SKM-1 treated with dmso at 0.1 percent for 144 hours (cell line): ENCODE measurements around the gene DGKZ.

Experiments
- DNase-seq: peaks from one replicate; lab custom pipeline; 2025; ENCODE audit not compliant: unreplicated experiment; lab: John Stamatoyannopoulos, UW

Gene DGKZ

DNA sequence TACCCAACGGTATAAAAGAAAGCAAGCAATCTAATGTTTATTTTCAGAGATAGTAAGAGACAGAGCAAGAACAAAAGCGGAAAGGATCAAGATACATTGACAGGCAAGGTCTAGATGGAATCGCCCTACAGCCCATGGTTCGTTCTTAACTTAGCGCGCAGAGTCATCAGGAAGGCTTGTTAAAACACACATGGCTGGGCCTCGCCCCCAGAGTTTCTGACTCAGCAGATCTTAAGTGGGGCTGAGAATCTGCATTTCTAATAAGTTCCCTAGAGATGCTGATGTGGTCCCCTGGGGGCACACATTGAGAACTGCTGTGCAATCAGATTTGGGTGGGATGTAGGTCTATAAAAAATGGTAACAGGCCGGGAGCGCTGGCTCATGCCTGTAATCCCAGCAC is 80.1 kb downstream of the DGKZ start:
- DNase-seq, result no peak

DNA sequence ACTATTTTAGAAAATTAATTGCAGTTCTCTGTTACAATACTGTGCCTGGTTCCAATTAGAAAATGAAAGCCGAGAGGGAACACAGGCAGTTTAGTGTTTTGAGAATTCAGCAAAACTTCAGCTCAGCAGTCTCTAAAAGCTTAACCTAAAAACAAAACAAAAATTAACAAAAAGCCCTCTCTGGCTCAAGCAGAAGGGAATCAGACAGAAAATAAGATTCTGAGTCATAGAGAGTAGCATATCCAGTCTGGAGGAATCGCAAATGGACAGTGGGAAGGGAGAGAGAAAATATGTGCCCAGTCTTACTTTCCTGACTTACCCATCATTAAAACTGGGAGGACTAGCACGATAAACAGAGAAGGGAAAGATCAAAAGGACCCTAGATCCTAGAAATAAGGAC is 82.5 kb downstream of the DGKZ start:
- DNase-seq, result no peak
